ENCODE data around the gene APC2. TPM values are rescaled to one million over a fixed set of nuclear protein-coding genes. Genes with fewer than 3 reads are reported as not detected.
A peak's percentile ranks its signal among the peaks of the same experiment; 100 is the strongest.

APC2 gene
- total and polyA plus RNA-seq, 7 donors = 0.01 to 0.06 (median 0.04) TPM; not detected in 1

GRCh38 chr19:1490311-1491113 lies 40.6 kb downstream of the APC2 start, which contains the start of gene PCSK4:
Gene PCSK4, minus strand, starts transcription at chr19:1490350. Its CDS starts 4 bp downstream, at chr19:1490346.
- TF ChIP-seq, protein P1, sequence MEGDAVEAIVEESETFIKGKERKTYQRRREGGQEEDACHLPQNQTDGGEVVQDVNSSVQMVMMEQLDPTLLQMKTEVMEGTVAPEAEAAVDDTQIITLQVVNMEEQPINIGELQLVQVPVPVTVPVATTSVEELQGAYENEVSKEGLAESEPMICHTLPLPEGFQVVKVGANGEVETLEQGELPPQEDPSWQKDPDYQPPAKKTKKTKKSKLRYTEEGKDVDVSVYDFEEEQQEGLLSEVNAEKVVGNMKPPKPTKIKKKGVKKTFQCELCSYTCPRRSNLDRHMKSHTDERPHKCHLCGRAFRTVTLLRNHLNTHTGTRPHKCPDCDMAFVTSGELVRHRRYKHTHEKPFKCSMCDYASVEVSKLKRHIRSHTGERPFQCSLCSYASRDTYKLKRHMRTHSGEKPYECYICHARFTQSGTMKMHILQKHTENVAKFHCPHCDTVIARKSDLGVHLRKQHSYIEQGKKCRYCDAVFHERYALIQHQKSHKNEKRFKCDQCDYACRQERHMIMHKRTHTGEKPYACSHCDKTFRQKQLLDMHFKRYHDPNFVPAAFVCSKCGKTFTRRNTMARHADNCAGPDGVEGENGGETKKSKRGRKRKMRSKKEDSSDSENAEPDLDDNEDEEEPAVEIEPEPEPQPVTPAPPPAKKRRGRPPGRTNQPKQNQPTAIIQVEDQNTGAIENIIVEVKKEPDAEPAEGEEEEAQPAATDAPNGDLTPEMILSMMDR (IDR thresholded peaks at IDR 0.05) = no peak
- H3K36me3 ChIP-seq (ENCODE audit: insufficient read depth in 1 of 2, low read depth in 1 of 2) = no peaks in the 10 kb centered on the region
- intact Hi-C loops (cut with DNase I) = loop anchor here in 1 of 2 donors (2.0 kb wide), 1 partner anchor 18 kb away; no protein-coding TSS in a partner anchor
- H3K9me3 ChIP-seq = no peaks in the 10 kb centered on the region
- ATAC-seq = peak; percentile 94 to 95 (median 94)
- 0 to 1% (median 1%) methylated on average over 63 to 74 of the region's 74 CpGs for WGBS, 3 donors
- H3K4me3 ChIP-seq = peak within 1 kb of the TSS; percentile 73
- DNase-seq = peak; percentile 99
- no peaks in the 10 kb centered on the region for H3K27me3 ChIP-seq (ENCODE audit: insufficient read depth in 3 of 3, low read length in 2 of 3)
- H3K27ac ChIP-seq = peak within 1 kb of the TSS; percentile 72
- H3K4me1 ChIP-seq = peaks cover 7% of the 10 kb centered on the region

GRCh38 chr19:1491114-1491848 lies 41.4 kb downstream of the APC2 start, which contains the start of gene REEP6:
Gene REEP6, plus strand, starts transcription at chr19:1491181. Its CDS starts 89 bp downstream, at chr19:1491270.
- WGBS, 3 donors = 4 to 8% (median 6%) methylated on average over 50 to 73 of the region's 73 CpGs
- intact Hi-C loops (cut with DNase I) = loop anchor here in 1 of 2 donors (2.0 kb wide), 1 partner anchor 18 kb away; no protein-coding TSS in a partner anchor
- Histone ChIP-seq H3K4me3 (peak within 1 kb of the TSS; percentile 73), H3K27me3 (ENCODE audit: insufficient read depth in 3 of 3, low read length in 2 of 3) (peaks cover 0 to 3% (median 0%) of the 10 kb centered on the region in 3 donors), H3K4me1 (peaks cover 7% of the 10 kb centered on the region), H3K36me3 (ENCODE audit: insufficient read depth in 1 of 2, low read depth in 1 of 2) (no peaks in the 10 kb centered on the region), H3K27ac (peak within 1 kb of the TSS; percentile 72), H3K9me3 (no peaks in the 10 kb centered on the region)
- TF ChIP-seq, protein P1 (IDR thresholded peaks at IDR 0.05) = no peak
- ATAC-seq (no peak), DNase-seq (no peak)

DNA sequence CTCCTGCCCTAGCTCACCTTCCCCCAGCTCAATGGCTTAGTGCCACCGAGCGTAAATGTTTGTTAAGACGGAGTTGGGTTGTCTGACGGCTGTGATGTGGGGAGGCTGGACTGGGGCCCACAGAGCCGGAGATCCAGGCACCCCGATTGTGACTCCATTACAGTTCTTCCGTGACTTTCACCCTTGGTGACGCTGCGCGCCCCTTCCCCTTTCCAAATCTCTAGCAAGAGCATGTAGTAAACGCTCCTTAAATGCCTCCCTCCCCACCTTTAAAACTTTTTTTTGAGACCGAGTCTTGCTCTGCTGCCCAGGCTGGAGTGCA lies 41.9 kb downstream of the APC2 start:
- WGBS, 3 donors = 58 to 62% (median 61%) methylated on average over 12 of the region's 12 CpGs
- DNase-seq = peak in 1 of 2 donors; percentile 17
- peak overlapping the region; percentile 62 for H3K4me3 ChIP-seq

DNA sequence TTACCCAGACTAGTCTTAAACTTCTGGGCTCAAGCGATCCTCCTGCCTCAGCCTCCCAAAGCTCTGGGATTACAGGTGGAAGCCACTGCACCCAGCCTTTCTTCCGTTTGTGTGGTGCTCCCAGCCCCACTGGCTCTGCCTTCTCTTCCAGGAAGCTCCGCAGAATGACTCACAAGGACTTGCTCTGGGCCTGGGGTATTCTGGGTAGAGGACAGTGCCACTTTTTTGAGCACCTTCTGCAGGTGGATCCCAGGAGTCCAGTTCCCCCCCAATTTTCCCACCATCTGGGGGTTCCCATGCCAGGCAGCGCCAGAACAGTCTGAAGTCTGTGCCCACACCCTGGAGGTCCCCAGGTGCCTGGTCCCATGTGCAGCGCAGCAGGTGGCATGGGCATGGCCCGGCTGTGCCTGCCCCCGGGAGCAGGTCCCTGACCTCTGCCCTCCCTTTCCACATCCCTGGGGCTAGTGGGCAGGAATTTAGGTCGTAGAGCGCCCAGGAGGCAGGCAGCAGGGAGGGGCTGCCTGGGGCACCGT lies 42.6 kb downstream of the APC2 start:
- H3K27ac ChIP-seq = no peak overlapping the region
- TF ChIP-seq, protein P1 (IDR thresholded peaks at IDR 0.05) = no peak
- no peak for DNase-seq
- H3K9me3 ChIP-seq = no peaks in the 10 kb centered on the region
- no peak overlapping the region for H3K4me3 ChIP-seq
- 68 to 72% (median 72%) methylated on average over 10 of the region's 10 CpGs for WGBS, 3 donors
- no peak for ATAC-seq
- intact Hi-C loops (cut with DNase I) = no loop called here
- H3K27me3 ChIP-seq (ENCODE audit: insufficient read depth in 3 of 3, low read length in 2 of 3) = peaks cover 0 to 8% (median 3%) of the 10 kb centered on the region in 3 donors
- no peaks in the 10 kb centered on the region for H3K36me3 ChIP-seq (ENCODE audit: insufficient read depth in 1 of 2, low read depth in 1 of 2)
- H3K4me1 ChIP-seq = peaks cover 7% of the 10 kb centered on the region

More for the DNA sequence above, 41.9 kb downstream of the APC2 start:
- H3K27me3 ChIP-seq (ENCODE audit: insufficient read depth in 3 of 3, low read length in 2 of 3) = peaks cover 0 to 7% (median 0%) of the 10 kb centered on the region in 3 donors
- no peak overlapping the region for H3K27ac ChIP-seq
- intact Hi-C loops (cut with DNase I) = loop anchor here in 1 of 2 donors (2.0 kb wide), 1 partner anchor 17 kb away; no protein-coding TSS in a partner anchor
- TF ChIP-seq, protein P1 (IDR thresholded peaks at IDR 0.05) = no peak
- no peak for ATAC-seq
- no peaks in the 10 kb centered on the region for H3K9me3 ChIP-seq
- H3K4me1 ChIP-seq = peaks cover 7% of the 10 kb centered on the region
- no peaks in the 10 kb centered on the region for H3K36me3 ChIP-seq (ENCODE audit: insufficient read depth in 1 of 2, low read depth in 1 of 2)
